Ovary (tissue), 9 donors: ENCODE data around the gene MAPK13. TPM values are rescaled to one million over a fixed set of nuclear protein-coding genes. Genes with fewer than 3 reads are reported as not detected.

ENCODE experiments used
- DNase-seq, 5 donors: peaks; one replicate each; pipeline ENCODE4 v3.0.0-alpha.2; 2019 to 2020
- H3K27ac ChIP-seq, 2 donors: fragments of 200-600 bp; one replicate each; pipeline versions ENCODE4 v1.5.1 to v1.8.0; 2019 to 2022
- H3K27me3 ChIP-seq: fragments of 200-600 bp; one replicate; pipeline ENCODE4 v1.8.0; 2022
- H3K36me3 ChIP-seq: fragments of 200-600 bp; sonication (generic); one replicate; pipeline ENCODE4 v1.5.1; 2019
- H3K4me1 ChIP-seq: one replicate; pipeline ENCODE4 v1.8.1; 2013; ENCODE audit warnings: mild to moderate bottlenecking, moderate library complexity; ENCODE audit not compliant: insufficient read depth
- H3K4me3 ChIP-seq: fragments of 200-600 bp; sonication (generic); one replicate; pipeline ENCODE4 v1.5.1; 2017
- H3K9me3 ChIP-seq, 2 donors: fragments of 200-600 bp in 1 of 2; sonication (generic) in 1 of 2; one replicate each; pipeline versions ENCODE4 v1.5.1 to v1.8.1; 2013 to 2019; ENCODE audit warnings: mild to moderate bottlenecking in 1 of 2, moderate library complexity in 1 of 2
- CTCF ChIP-seq, 3 donors: fragments of 450-650 bp in 2 of 3; fragments of 200-600 bp in 1 of 3; IDR thresholded peaks; one replicate each; pipeline versions ENCODE4 v1.5.1 to v1.8.0; 2016 to 2022; ENCODE audit warnings: antibody characterized with exemption in 3 of 3, mild to moderate bottlenecking in 1 of 3
- EP300 ChIP-seq: sonication (generic); formaldehyde crosslinking; IDR thresholded peaks from one replicate; pipeline ENCODE4 v1.6.1; 2017; ENCODE audit warnings: antibody characterized with exemption
- POLR2A ChIP-seq: fragments of 450-650 bp; IDR thresholded peaks from one replicate; pipeline ENCODE4 v1.6.1; 2017; ENCODE audit warnings: antibody characterized with exemption, mild to moderate bottlenecking, moderate library complexity
- WGBS, 3 donors: extraction: QIAGEN DNeasy Blood & Tissue Kit in 1 of 3; methylation state at CpG; one replicate each; pipeline versions ENCODE4 v1.1.5 to v1.1.7; 2013 to 2017; 5-methylcytosine and 5-hydroxymethylcytosine counted together
- intact Hi-C, 4 donors: fragments of 100-400 bp; cut with DNase I; formaldehyde crosslinking; loops; one replicate each; pipeline versions ENCODE4 v1.11.0 to v1.15.1; 2022 to 2023
- polyA plus RNA-seq, 2 donors: library from polyadenylated mRNA; stranded (reverse); fragments of 200-250 nt in 1 of 2; fragments of 350-450 nt in 1 of 2; fragmentation: Illumina TruSeq in 1 of 2; extraction: RNeasy Lipid Tissue Mini Kit (QIAGEN cat#74804) in 1 of 2; gene quantifications; one replicate each; pipeline ENCODE4 v1.2.3, GENCODE V29; 2013 to 2014
- total RNA-seq, 7 donors: library from RNA; depleted of rRNA in 2 of 7; stranded (reverse); fragments of >200 nt in 2 of 7; fragmentation: NEBNext Ultra II Directional in 3 of 7; extraction: Animal tissue kit (Norgen Biotek cat#: 25700) in 3 of 7; gene quantifications; one replicate each; pipeline versions ENCODE4 v1.1.0 to v1.2.4, GENCODE V29; 2016 to 2023
- donor health status: DM: no; HTN: no; CAD: no; lungs with moderate emphysema.
- donor health status: DM: no; HTN: no; CAD: no.
- donor health status: Bipolar disorder and iron deficiency.
- donor health status: DM: yes; HTN: yes; CAD: no.
- donor health status: DM: no; HTN: no; CAD: no.
- donor health status: DM: yes; HTN: yes; CAD: no.

Gene MAPK13
- total and polyA plus RNA-seq, 9 donors, result 3.3 to 15.6 (median 6.2) TPM

GRCh38 chr6:36102853-36103252 lies 27.5 kb upstream of the MAPK13 start:
- no peaks in the 10 kb centered on the region for H3K36me3 ChIP-seq
- H3K9me3 ChIP-seq, result no peaks in the 10 kb centered on the region
- DNase-seq, result no peak
- TF ChIP-seq POLR2A, result no peak
- 60 to 64% (median 61%) methylated on average over 4 of the region's 4 CpGs for WGBS, 3 donors
- no peaks in the 10 kb centered on the region for H3K4me1 ChIP-seq
- no peak overlapping the region for H3K27ac ChIP-seq
- no peaks in the 10 kb centered on the region for H3K27me3 ChIP-seq
- no peak overlapping the region for H3K4me3 ChIP-seq
- intact Hi-C loops, result no loop called here

DNA sequence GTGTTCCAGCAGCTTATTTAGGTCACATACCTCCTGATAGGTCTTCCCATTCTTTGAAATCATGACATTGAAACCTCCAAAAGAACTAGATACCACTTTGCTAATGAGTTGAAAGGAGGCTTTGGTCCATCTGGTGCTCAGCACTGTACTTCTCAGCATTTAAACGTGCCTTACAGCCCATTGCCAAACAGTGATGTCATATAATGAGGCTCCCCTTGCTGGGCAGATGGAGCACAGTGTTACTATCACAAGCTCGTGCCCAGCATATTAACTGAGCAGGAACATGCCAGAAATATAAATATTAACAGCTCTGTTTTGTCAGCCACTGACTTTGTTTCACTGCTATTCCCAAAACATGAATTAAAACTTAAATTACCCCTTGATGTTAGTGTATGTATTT lies 25.5 kb upstream of the MAPK13 start:
- no peaks in the 10 kb centered on the region for H3K36me3 ChIP-seq
- H3K27me3 ChIP-seq, result no peaks in the 10 kb centered on the region
- H3K27ac ChIP-seq, result no peak overlapping the region
- DNase-seq, result no peak
- no peak for TF ChIP-seq CTCF (IDR thresholded peaks at IDR 0.05)
- no peak for TF ChIP-seq EP300
- WGBS, 3 donors, result 23 to 39% (median 28%) methylated on average over 2 of the region's 2 CpGs
- H3K4me1 ChIP-seq, result no peaks in the 10 kb centered on the region
- H3K4me3 ChIP-seq, result no peak overlapping the region
- intact Hi-C loops, result no loop called here
- no peaks in the 10 kb centered on the region for H3K9me3 ChIP-seq

DNA sequence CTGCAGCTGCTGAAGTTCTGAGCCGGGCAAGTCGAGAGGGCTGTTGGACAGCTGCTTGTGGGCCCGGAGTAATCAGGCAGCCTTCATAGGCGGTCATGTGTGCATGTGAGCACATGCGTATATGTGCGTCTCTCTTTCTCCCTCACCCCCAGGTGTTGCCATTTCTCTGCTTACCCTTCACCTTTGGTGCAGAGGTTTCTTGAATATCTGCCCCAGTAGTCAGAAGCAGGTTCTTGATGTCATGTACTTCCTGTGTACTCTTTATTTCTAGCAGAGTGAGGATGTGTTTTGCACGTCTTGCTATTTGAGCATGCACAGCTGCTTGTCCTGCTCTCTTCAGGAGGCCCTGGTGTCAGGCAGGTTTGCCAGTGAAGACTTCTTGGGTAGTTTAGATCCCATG lies 21.2 kb upstream of the MAPK13 start:
- H3K4me1 ChIP-seq, result no peaks in the 10 kb centered on the region
- no peak for DNase-seq
- no peaks in the 10 kb centered on the region for H3K36me3 ChIP-seq
- WGBS, 3 donors, result 76 to 89% (median 88%) methylated on average over 7 of the region's 7 CpGs
- H3K27ac ChIP-seq, result no peak overlapping the region
- no peaks in the 10 kb centered on the region for H3K9me3 ChIP-seq
- TF ChIP-seq EP300 (no peak), CTCF (IDR thresholded peaks at IDR 0.05) (no peak), POLR2A (no peak)
- H3K4me3 ChIP-seq, result no peak overlapping the region
- H3K27me3 ChIP-seq, result no peaks in the 10 kb centered on the region
- intact Hi-C loops, result no loop called here

- no peaks in the 10 kb centered on the region for H3K27me3 ChIP-seq
- H3K4me3 ChIP-seq, result no peak overlapping the region
- no peak for TF ChIP-seq POLR2A
- no peak for TF ChIP-seq EP300
- no peak for TF ChIP-seq CTCF (IDR thresholded peaks at IDR 0.05)
- no peak overlapping the region for H3K27ac ChIP-seq
- H3K36me3 ChIP-seq, result no peaks in the 10 kb centered on the region
- DNase-seq, result no peak
- intact Hi-C loops, result no loop called here
- 89 to 90% (median 89%) methylated on average over 3 of the region's 3 CpGs for WGBS, 3 donors
- no peaks in the 10 kb centered on the region for H3K9me3 ChIP-seq
- H3K4me1 ChIP-seq, result no peaks in the 10 kb centered on the region
Observed at GRCh38 chr6:36110050-36110449, 20.3 kb upstream of the MAPK13 start.

GRCh38 chr6:36110863-36111262 lies 19.4 kb upstream of the MAPK13 start:
- WGBS, 3 donors, result 92 to 96% (median 94%) methylated on average over 4 of the region's 4 CpGs
- no peak for DNase-seq
- intact Hi-C loops, result no loop called here
- TF ChIP-seq CTCF (IDR thresholded peaks at IDR 0.05) (no peak), POLR2A (no peak), EP300 (no peak)
- H3K9me3 ChIP-seq, result no peaks in the 10 kb centered on the region
- no peaks in the 10 kb centered on the region for H3K36me3 ChIP-seq
- H3K27me3 ChIP-seq, result no peaks in the 10 kb centered on the region
- H3K4me1 ChIP-seq, result no peaks in the 10 kb centered on the region
- no peak overlapping the region for H3K27ac ChIP-seq
- H3K4me3 ChIP-seq, result no peak overlapping the region
